Progenitor cell of endocrine pancreas (in vitro differentiated cells): ENCODE results near the gene NCOA7. TPM values are rescaled to one million over a fixed set of nuclear protein-coding genes. Genes with fewer than 3 reads are reported as not detected.
A peak's percentile ranks its signal among the peaks of the same experiment; 100 is the strongest.

Source experiments
- DNase-seq: peaks from one replicate; pipeline ENCODE4 v3.0.0; 2021; ENCODE audit warnings: low spot score; ENCODE audit not compliant: unreplicated experiment
- H3K27ac Mint-ChIP-seq: 2 replicates; pipeline ENCODE4 v1.8.0; 2021; ENCODE audit warnings: mild to moderate bottlenecking, moderate library complexity, mixed read lengths
- H3K27me3 Mint-ChIP-seq: 2 replicates; pipeline ENCODE4 v1.8.0; 2021; ENCODE audit warnings: mixed read lengths
- H3K36me3 Mint-ChIP-seq: 2 replicates; pipeline ENCODE4 v1.8.0; 2022; ENCODE audit warnings: mixed read lengths; ENCODE audit not compliant: insufficient read depth
- H3K4me1 Mint-ChIP-seq: 2 replicates; pipeline ENCODE4 v1.8.0; 2021; ENCODE audit warnings: low read depth, mixed read lengths
- H3K4me3 Mint-ChIP-seq: 2 replicates; pipeline ENCODE4 v1.8.0; 2021; ENCODE audit warnings: low read depth, mild to moderate bottlenecking, moderate library complexity, mixed read lengths
- H3K9me3 Mint-ChIP-seq: 2 replicates; pipeline ENCODE4 v1.8.0; 2021; ENCODE audit warnings: low read depth, mixed read lengths
- CTCF ChIP-seq: fragments of 200-600 bp; sonication (generic); IDR thresholded peaks from one replicate; pipeline ENCODE4 v1.5.0; 2021; ENCODE audit warnings: antibody characterized with exemption, mild to moderate bottlenecking; ENCODE audit not compliant: unreplicated experiment
- total RNA-seq: library from RNA; stranded (reverse); gene quantifications from 2 replicates; pipeline ENCODE4 v1.2.1, GENCODE V29; 2021

NCOA7 gene
- total RNA-seq, 1 donor from 2014 or later: 18.0 TPM

GRCh38 chr6:125859727-125860126 lies 69.0 kb downstream of the NCOA7 start:
- DNase-seq: no peak
- Mint-ChIP-seq H3K4me1 (peaks cover 8% of the 10 kb centered on the region), H3K4me3 (no peak overlapping the region), H3K27ac (no peak overlapping the region), H3K36me3 (no peaks in the 10 kb centered on the region), H3K27me3 (no peaks in the 10 kb centered on the region), H3K9me3 (no peaks in the 10 kb centered on the region)
- no peak for TF ChIP-seq CTCF

DNA sequence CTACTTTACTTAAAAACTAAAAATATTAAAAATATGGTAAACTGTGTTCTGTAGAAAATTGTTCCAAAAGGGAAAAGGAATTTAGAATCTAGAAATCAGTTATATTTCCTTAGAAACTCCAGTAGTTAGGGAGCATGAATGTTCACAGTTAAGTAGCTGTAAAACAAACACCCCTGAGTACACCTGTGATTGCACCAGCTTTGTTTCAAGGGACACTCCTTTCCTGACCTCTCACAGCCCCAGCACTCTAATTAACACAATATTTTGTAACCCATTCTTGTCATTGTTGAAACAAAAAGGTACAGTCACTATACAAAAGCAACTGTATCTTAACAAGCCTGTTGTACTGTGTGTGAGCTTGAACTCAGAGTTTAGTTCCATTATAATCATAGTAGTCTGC lies 72.3 kb downstream of the NCOA7 start:
- H3K36me3 Mint-ChIP-seq: no peaks in the 10 kb centered on the region
- H3K9me3 Mint-ChIP-seq: no peaks in the 10 kb centered on the region
- H3K27ac Mint-ChIP-seq: no peak overlapping the region
- H3K4me1 Mint-ChIP-seq: peaks cover 8% of the 10 kb centered on the region
- no peak for DNase-seq
- no peak overlapping the region for H3K4me3 Mint-ChIP-seq
- TF ChIP-seq CTCF: no peak
- H3K27me3 Mint-ChIP-seq: no peaks in the 10 kb centered on the region

GRCh38 chr6:125865015-125865414 lies 74.3 kb downstream of the NCOA7 start:
- Mint-ChIP-seq H3K4me1 (peaks cover 4% of the 10 kb centered on the region), H3K27ac (no peak overlapping the region), H3K9me3 (no peaks in the 10 kb centered on the region), H3K27me3 (no peaks in the 10 kb centered on the region), H3K4me3 (no peak overlapping the region), H3K36me3 (no peaks in the 10 kb centered on the region)
- DNase-seq: no peak
- TF ChIP-seq CTCF: no peak

GRCh38 chr6:125866433-125866832 lies 75.7 kb downstream of the NCOA7 start:
- Mint-ChIP-seq H3K27me3 (no peaks in the 10 kb centered on the region), H3K9me3 (no peaks in the 10 kb centered on the region), H3K4me3 (no peak overlapping the region), H3K4me1 (peaks cover 4% of the 10 kb centered on the region), H3K36me3 (no peaks in the 10 kb centered on the region), H3K27ac (no peak overlapping the region)
- no peak for DNase-seq
- no peak for TF ChIP-seq CTCF

DNA sequence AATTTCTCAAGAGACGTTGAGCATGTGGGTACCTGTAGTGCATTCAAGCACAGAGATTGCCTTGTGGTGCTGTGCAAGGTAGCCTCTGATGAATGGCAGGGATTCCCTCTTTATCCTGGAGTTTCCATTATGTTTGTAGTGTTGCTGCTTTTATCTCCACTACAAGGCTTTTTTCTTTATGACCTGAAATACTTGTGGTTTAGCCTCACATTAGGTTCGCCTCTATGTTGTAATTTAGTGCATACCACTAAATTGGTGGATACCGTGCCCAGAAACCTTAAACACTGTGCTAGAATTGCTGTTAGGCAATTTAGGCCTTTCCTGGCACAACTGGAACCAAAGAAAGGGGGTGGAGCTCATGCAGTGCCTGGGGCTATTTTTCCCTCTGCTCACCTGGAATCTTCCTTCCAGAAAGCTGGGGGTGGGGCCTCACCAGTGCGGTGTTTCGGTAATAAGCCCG lies 76.8 kb downstream of the NCOA7 start:
- peaks cover 8% of the 10 kb centered on the region for H3K4me1 Mint-ChIP-seq
- H3K4me3 Mint-ChIP-seq: no peak overlapping the region
- DNase-seq: no peak
- no peaks in the 10 kb centered on the region for H3K27me3 Mint-ChIP-seq
- H3K9me3 Mint-ChIP-seq: no peaks in the 10 kb centered on the region
- H3K36me3 Mint-ChIP-seq: no peaks in the 10 kb centered on the region
- no peak for TF ChIP-seq CTCF
- H3K27ac Mint-ChIP-seq: peak overlapping the region; percentile 45
